Skin of body (tissue), 2 donors: ENCODE measurements around the gene ADM2. TPM values are rescaled to one million over a fixed set of nuclear protein-coding genes. Genes with fewer than 3 reads are reported as not detected.
"Not testable (repeated sequence)": the region's sequence is repeated elsewhere in the genome, so short reads cannot be mapped to it uniquely, and the experiment has no call there.

Experiments
- DNase-seq: peaks from one replicate; lab custom pipeline; 2025; lab: John Stamatoyannopoulos, UW
- total RNA-seq: library from RNA; depleted of rRNA; stranded (reverse); fragments of >200 nt; gene quantifications from one replicate; pipeline ENCODE4 v1.2.3, GENCODE V29; 2014

ADM2 gene
- total RNA-seq, 1 donor from 2014 or later, result 0.39 TPM

DNA sequence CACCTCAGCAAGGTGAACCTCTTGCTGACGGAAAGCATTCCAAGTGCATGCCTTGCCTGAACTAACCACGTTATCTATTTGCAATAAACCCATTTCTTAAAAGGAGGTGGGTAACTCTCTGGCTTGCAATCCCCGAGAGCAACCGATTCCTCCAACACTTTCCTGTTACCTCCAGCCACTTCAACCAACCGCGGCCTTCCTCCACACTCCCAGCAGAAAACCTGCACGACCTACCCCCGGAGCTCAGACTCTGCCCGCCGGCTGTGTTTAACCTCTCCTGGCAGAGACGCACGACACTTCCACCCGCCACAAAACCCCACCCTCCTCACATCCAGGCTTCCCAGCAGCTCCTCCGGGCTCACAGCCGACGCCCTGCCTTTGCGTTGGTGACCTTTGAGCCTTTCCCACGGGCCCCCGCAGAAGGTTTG, 43.3 kb downstream of the ADM2 start:
- no peak for DNase-seq

DNA sequence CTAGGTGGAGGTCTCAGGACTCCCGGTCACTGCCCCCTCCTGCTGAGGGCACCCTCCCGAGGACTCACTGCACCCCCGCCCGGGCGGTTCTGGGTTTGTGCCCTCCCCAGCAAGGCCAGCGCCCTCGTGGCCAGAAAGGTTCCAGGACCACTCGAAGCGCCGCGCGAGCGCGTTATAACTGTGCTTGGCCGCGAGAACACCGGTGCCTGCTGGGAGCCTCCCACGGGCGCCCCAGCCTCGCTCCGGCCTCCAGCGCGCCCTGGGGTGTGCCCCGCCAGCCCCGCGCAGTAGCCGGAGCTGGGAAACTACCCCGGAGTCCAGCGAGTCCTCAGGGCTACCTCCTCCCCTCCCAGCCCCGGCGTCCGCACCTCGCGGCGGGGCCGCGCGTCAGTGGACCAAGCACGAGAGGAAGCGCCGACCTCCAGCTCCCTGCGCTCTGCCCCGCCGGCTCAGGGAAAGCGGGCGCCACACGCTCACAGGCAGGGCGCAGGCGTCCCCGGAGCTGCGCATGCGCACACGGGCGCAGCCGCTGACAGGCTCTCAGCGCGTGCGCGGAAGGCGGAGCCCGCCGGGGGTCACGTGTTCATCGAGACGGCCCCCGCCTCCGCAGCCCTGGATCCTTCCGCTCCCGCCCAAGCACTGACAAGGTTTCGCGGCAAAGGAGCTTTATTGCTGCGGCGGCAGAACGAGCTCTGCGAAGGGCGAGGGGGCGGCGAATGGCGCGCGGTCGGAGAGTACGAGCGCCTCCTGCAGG, 43.9 kb downstream of the ADM2 start, which contains the start of gene SCO2:
SCO2 (minus strand) TSS at position 495 of the 754 bp plus-strand sequence. CDS start 1,187 bp downstream, outside the sequence.
- DNase-seq, result peak; percentile 98

- DNase-seq, result no peak
Observed at GRCh38 chr22:50525858-50526107, 44.4 kb downstream of the ADM2 start.

GRCh38 chr22:50526108-50526833, 44.9 kb downstream of the ADM2 start:
- DNase-seq, result peak; percentile 77

GRCh38 chr22:50526834-50527801, 45.8 kb downstream of the ADM2 start:
- DNase-seq, result peak; percentile 19

DNA sequence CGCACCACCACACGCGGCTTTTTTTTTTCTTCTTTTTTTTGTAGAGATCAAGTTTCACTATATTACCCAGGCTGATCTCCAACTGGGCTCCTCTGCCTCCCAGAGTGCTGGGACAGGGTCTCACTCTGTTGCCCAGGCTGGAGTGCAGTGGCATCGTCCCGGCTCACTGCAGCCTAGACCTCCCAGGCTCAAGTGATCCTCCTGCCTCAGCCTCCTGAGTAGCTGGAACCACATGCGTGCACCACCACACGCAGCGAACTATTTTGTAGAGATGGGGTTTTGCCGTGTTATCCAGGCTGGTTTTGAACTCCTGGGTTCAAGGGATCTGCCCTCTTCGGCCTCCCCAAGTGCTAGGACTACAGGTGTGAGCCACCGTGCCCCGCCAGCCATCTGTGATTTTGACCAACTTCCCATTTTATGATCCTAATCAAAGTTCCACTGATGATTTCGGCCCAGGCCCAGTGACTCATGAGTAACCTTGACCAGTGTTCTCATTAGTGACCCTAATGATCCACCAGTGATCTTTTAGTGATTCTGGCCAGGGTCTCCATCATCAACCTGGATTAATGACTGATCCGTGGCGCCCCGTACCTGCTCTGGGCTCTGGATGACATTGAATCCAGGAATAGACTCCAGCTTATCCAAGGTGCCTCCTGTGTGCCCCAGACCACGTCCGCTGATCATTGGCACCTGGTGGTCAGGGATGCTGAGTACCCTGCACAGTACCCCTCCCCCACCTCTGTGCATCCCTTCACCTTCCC, 46.8 kb downstream of the ADM2 start:
- DNase-seq, result no peak

DNA sequence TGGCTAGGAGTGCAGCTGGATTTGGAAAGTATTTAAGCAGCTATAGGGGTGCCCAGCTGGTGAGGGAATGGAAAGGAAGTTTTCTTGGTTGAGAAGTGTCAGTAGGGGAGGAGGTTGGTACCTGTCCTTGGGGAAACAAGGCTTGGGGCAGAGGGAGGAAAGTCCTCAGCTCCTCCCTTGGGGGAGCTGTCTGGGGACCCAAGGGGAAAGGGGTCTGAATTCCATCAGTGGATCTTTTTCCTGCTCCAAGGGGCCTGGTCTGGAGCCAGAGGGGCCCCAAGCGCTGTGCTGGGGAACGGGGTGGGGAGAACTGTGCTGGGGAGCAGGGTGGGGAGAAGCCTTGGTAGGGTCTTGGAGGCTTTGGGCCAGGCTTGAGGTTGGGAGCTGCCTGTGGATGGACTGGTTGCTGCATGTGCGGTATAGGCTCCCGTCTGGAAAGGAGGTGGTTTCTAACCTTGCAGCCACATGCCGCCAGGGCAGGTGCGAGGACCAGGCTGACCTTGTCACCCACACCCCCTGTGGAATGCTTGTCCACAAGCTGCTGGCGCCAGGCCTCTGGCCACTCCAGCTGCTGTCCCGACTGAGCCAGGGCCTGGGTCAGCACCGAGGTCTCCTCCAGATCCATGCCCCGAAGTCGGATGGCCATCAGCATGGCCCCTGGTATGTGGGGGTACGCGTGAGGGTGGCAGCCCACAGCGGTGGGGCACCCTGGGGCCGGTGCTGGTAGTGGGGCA, 47.5 kb downstream of the ADM2 start:
- DNase-seq, result no peak

DNA sequence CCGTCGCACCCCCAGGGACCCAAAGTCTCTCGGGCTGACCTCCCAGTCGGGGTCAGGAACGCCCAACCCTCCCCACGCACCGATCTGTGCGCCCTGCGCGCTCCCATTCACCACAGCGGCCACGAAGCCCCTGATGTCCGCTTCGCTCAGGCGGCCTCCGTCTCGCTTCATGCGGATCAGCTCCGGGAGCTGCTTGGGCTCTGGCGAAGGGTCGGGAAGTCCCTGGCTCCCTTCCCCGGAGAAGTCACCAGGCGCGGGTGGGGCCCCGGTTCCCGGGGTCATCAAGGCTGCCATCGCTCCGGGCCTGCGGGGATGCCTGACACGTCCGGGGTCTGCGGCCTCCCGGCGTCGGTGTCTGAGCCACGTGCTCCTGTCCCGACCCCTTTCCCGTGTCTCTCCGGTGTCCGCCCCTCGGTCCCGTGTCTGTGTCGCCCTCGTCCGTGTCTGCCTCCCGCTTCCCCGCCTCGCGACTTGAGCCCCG, 48.1 kb downstream of the ADM2 start:
- no peak for DNase-seq

DNA sequence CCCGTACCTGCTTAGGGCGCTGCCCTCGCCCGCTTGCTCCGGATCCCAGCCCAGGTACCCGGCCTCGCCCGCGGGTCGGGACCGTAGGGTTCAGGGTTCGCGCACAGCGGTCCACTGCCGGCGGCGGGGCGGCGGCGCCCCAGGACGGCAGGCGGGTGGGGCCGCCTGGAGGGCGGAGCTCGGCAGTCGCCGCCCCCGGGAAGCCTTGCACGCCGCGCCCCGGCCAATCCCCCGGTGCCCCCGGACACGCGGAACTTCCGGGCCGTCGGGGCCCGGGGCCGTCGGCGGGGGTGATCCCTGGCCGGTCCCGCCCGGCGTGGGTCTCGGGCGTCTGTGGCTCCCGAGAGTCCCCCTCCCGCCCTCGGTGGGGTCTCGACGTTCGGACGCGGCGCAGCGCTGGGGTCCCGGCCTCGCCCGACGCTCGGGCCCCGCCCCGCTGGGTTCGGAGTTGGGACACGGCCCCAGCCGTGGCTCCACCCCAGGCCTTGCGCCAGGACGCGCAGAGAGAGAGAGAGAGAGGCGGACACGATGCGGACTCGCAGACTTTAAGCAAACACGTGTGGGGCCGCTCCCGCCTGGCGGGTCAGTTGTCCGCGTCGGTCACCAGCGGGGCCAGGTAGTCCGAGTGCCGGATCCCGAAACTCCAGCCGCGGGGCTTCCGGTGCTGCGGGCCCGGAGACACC, 48.7 kb downstream of the ADM2 start, which contains the start of gene TYMP:
TYMP (minus strand) TSS at position 116 of the 683 bp plus-strand sequence. CDS start 303 bp downstream, outside the sequence.
- DNase-seq, result no peak

GRCh38 chr22:50530580-50530876, 49.2 kb downstream of the ADM2 start:
- DNase-seq, result no peak

- peak; percentile 26 for DNase-seq
Observed at GRCh38 chr22:50530877-50531545, 49.7 kb downstream of the ADM2 start.

DNA sequence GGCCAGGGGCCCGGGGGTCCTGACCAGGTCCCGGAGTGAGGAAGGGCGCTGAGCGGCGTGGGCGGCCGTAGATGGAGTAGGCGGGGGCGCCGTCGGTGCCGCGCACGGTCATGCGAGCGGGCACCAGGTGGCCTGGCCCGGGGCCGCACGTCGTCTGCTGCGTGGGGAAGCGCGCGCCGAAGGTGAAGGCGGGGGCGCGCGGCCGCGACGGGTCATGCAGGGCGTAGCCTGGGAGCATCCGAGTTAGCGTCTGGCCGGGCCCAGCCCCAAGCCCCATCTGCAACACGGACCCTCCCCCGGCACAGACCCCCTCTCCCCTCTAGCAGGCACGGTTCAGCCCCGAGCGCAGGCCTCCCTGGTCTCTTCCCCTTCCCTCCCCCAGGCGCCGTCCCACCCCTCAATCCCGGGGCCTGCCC, 50.2 kb downstream of the ADM2 start:
- DNase-seq, result no peak

- DNase-seq, result peak; percentile 29
Observed at GRCh38 chr22:50531962-50532674, 50.8 kb downstream of the ADM2 start.

- no peak for DNase-seq
Observed at GRCh38 chr22:50532824-50533796, 51.8 kb downstream of the ADM2 start.

GRCh38 chr22:50533856-50534711, 52.7 kb downstream of the ADM2 start:
- DNase-seq, result not testable (repeated sequence)

DNA sequence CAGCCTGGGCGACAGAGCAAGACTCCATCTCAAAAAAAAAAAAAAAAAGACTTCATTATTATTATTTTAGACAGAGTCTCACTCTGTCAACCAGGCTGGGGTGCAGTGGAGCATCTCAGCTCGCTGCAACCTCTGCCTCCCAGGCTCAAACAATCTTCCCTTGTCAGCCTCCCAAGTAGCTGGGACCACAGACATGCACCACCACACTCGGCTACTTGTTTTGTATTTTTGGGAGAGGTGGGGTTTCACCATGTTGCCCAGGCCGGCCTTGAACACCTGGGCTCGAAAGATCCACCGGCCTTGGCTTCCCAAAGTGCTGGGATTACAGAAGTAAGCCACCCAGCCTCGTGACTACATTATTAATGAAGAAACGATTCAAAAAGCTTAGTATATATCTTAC, 53.8 kb downstream of the ADM2 start:
- no peak for DNase-seq
